ENCODE results near the gene RESP18.

RESP18 gene

DNA sequence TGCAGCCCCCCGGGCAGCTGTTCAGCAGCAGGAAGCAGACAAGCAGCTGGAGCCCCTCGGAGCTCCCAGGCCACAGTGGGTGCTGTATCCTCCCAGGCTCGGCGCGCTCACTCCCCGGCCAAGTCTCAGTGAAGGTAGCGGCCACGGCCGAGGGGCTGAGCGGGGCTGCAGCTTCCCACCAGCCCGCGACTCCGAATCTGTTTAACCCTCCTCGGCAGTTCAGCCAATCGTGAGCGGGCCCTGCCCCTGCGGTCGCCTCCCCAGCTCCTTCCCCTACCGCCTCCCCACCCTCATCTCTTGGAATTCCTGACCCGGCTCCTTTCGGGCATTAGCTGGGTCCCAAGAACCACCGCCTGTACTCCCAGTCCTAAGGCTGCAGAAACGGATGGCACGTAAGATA lies at the start of gene RESP18:
Gene RESP18, minus strand, starts transcription at position 203 of the 400 bp plus-strand sequence.
- DNase-seq = no peak

DNA sequence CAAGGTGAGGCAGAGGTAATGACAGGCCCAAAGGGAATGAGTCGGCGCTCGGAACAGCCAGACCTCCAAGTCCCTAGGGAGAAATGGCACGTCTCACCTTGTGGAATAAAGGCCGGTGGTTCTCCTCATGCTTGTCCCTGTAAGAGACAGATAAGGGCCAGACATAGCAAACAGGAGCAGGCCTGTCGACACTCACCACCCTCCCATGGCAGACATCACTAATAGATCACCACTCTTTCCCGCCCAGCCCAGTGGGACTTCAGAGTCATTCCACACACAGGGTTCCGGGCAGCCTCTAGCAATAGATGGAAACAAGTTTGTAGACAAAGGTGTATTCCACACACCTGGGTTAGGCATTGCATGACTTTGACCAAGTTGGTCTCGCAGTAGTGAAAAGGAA lies 48.9 kb upstream of the RESP18 start:
- no peak for DNase-seq

DNA sequence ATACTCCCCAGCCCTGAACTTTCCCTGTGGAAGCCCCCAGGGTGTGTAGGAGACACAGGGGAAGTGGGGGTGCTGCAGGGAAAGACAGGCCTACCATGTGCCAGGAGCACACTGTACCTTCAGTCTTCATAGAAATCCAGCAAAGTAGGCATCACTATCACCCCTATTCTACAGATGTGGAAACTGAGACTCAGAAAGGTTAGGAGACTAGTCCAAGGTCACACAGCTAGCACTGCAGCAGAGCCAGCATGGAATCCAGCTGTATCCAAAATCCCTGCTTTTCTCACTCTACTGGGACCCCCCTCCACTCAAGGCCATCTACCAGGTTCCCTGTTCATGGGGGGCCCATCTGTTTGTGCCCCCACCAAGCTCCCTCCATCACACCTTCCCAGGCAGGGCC lies 48.4 kb upstream of the RESP18 start:
- no peak for DNase-seq

DNA sequence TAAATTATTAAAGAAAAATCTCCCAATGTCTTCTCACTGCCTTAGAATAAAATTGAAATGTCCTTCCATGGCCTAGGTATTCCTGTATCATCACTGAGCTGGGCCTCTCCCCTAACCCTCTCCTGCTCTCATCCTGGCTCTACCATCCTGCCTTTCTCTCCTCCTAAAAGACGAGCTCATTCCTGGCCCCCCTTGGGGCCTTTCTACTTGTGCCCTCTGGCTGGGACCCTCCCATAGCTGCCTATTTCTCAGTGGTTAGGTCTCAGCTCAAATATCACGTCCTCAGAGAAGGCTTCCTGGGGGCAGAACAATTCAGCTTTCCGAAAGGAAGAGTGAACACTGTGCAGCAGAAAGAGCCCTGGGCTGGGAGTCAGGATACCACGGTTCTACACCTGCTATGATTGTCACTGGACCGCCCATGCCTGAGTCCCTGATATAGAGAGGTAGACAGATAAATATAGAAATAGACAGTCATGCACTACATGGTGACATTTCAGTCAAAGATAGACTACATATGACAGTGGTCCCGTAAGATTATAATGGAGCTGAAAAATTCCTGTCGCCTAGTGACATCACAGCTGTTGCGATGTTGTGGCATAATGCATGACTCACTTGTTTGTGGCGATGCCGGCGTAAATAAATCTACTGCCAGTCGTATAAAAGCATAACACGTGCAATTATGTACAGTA lies 45.8 kb upstream of the RESP18 start:
- DNase-seq = no peak

GRCh38 chr2:219369447-219369861 lies 36.9 kb upstream of the RESP18 start:
- no peak for DNase-seq

DNA sequence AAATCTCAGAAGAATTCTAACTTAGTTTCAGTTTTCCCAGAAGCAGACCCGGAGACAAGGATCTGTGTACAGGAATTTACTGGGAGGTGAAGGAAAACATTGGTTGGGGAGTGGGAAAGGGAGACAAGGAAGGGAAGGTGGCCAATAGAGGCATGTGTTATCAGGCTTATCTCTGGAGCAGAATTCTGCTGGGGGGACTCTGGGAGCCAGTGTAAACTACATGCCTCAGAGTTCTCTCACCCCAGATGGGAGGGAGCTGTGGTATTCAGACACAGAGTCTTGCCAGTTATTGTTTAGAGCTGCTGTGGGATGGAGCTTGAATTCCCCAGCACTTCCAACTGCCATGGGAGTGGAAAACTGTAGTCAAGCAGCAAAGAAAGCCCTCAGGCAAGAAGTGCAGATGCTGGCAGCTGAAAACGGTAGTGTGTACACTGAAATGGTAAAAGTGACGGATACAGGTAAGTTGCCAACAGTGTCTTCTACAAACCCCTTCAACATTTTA lies 36.2 kb upstream of the RESP18 start:
- no peak for DNase-seq

- DNase-seq = peak; percentile 45
Observed at GRCh38 chr2:219362524-219363164, 30.1 kb upstream of the RESP18 start.

GRCh38 chr2:219362072-219362471 lies 29.5 kb upstream of the RESP18 start:
- no peak for DNase-seq

GRCh38 chr2:219358170-219359075 lies 25.9 kb upstream of the RESP18 start:
- DNase-seq = no peak

DNA sequence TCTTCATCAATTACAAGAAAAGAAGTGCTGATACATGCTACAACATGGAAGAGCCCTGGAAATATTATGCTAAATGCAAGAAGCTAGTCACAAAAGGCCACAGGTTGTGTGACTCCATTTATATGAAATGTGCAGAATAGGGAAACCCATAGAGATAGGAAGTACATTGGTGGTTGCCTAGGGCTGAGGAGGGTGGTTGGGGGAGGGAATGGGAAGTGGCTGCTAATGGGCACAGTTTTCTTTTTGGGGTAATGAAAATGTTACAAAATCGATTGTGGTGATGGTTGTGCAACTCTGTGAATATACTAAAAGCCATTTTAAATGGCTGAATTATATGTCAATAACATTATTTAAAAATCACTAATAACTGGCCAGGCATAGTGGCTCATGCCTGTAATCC lies 24.3 kb upstream of the RESP18 start:
- no peak for DNase-seq

DNA sequence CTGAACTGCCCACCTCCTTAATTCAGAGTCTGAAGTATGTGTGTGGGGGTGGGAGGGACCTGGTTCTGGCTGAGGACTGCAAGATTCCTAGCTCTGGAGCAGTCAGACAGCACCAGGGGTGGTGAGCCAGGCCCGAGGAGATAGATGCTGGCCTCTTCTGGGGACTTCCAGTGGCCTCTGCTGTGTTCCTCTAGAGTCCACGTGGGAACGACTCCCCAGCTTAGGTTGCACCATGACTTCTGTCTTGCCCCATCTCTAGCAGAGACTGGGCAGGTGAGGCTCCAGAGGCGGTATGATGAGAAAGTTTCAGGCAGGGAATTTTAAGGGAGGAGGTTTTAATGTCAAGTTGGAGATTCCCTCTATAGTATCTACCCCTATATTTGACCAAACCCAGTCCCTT lies 22.0 kb upstream of the RESP18 start:
- DNase-seq = no peak

GRCh38 chr2:219353129-219353528 lies 20.6 kb upstream of the RESP18 start:
- no peak for DNase-seq

GRCh38 chr2:219352448-219353023 lies 20.0 kb upstream of the RESP18 start:
- no peak for DNase-seq

- no peak for DNase-seq
Observed at GRCh38 chr2:219350710-219351221, 18.2 kb upstream of the RESP18 start.

DNA sequence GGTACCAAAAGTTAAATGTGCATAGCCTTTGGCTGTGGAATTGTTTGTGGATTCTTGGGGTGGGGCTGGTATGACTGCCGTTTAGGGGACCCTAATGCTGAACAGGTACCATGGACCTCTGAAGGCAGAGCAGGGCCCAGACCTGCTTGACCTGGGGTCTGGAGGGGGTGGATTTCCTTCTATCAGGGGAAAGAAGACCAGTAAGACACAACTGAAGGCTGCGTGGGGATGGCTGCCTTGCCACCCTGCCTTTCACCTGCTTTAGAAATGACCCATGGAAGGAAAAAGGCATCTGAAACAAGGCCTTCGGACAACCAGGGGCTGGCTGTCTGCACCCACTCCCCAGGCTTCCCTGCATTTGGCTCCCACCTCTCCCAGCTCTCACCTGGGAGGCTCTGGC lies 17.7 kb upstream of the RESP18 start:
- no peak for DNase-seq

- no peak for DNase-seq
Observed at GRCh38 chr2:219344751-219345430, 12.3 kb upstream of the RESP18 start.

- DNase-seq = no peak
Observed at GRCh38 chr2:219335373-219335786, 2.8 kb upstream of the RESP18 start.

DNA sequence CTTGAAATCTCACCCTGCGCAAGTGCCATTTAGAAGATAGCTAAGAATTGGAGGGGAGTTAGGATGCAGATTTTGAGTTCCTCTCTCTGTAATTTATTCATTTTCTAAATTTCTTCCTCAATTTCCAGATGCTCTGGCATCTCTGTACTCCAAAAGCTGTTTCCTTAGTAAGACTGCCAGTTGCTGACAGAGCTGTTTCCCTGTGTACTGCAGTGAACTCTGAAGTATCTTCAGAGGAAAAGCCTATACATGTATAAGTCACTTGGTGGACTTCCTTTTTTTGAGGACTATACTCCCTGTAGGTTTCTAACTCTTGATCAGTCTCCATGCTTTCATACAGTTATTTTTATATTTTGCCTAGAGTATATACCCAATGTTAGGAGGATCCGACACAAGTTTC lies 1.5 kb upstream of the RESP18 start:
- no peak for DNase-seq

- no peak for DNase-seq
Observed at GRCh38 chr2:219331560-219332213, 857 bp downstream of the RESP18 start.

- DNase-seq = no peak
Observed at GRCh38 chr2:219327719-219328118, 4.8 kb downstream of the RESP18 start.

GRCh38 chr2:219325657-219326315 lies 6.8 kb downstream of the RESP18 start:
- no peak for DNase-seq
